CD4-positive, alpha-beta T cell treated with Interleukin-10 for 1 hour (primary cell): ENCODE data around the gene KLF13.
A peak's percentile ranks its signal among the peaks of the same experiment; 100 is the strongest.

Experiments used
- DNase-seq: peaks from one replicate; pipeline ENCODE4 v3.0.0-alpha.2; 2020

KLF13 gene

GRCh38 chr15:31317421-31318327 lies 9.0 kb upstream of the KLF13 start:
- no peak for DNase-seq

- no peak for DNase-seq
These were observed 8.2 kb upstream of the KLF13 start for GRCh38 chr15:31318429-31318828.

DNA sequence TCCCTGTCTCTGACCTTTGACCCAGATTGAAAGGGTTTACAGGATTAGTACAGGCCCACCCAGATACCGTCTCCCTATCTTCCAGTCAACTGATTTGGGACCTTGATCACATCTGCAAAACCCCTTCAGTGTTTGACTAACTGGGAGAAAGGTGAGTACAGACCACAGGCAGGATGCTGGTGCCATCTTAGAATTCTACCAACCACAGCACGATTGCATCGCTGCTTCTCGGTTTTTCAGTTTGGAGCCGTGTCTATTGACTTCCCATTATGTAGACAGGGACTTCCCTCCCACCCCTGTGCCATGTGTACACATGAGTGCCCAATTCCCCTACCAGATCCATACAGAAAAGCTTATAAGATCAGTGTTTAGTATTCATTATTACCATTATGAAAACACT lies 6.6 kb upstream of the KLF13 start:
- no peak for DNase-seq

DNA sequence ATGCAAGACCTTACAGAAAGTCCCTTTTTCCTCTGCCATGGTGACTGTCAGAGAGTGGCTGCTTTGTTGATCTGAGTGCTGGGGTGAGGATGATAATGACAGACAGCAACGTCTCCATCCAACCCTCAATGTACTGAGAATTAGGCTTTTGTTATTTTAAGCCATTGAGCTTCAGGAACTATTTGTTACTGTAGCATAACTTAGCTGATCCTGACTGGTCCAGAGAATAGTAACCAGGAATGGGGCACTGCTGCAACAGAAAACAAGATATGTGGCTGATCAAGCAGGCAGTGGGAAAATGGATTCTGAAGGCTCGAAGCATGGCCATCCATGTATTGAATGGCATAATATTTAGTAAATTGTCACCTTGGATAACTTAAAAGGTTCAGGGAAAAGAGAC lies 5.2 kb upstream of the KLF13 start:
- DNase-seq: no peak

- no peak for DNase-seq
These were observed 4.1 kb upstream of the KLF13 start for GRCh38 chr15:31322504-31322903.

DNA sequence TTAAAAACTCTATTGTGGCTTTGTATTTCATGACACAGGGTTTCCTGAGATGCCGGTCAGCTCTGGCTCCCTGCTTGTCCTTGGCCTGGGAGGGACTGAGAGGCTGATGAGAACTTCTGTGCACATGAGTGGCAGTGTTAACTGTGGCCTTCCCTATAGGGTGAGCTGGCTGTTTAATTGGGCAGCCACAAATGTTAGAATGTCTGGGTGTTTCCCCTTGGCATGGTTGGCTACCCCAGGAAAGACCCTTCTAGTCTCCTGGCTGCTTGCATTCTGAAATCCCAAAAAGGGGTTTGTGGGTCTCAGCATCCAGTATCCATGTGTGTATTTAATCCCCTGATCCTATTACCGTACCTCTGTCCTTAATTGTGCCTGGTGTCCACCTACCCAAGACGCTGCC lies 3.0 kb upstream of the KLF13 start:
- no peak for DNase-seq

GRCh38 chr15:31324186-31324585 lies 2.4 kb upstream of the KLF13 start:
- no peak for DNase-seq

DNA sequence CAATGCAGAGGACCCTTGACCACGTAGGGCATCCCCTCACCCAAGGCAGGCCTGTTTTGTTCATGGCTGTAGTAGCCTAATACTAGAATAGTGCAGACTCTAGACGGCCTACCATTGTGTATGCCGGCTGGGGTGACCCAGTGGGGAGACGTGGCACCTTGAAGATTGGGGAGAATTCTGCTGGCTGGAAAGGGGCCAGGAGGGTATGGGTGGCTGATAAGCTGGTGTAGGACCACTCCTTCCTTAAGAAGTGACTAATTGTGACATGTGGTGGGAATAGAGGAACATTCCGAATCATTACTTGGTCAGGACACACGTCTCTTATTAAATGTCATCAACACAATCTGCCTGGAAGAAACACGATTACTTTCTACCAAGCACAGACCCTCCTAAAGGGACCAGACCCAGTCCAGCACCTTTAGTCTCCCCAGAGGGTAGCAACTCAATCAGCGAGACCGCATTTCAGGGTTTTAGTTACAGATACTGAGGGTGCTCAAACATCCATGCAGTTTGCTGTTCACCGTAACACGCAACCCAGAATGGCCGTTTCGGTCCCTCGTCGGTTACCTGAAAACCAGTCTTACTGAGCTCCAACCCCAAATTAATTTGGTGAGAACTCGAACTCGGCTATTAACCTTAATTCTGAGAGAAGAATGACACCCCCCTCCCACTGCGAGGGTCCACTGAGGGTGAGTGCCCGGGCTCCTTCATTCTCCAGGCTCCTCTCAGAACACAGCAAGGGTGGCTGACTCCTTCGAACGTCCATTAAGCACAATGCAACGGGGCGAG lies 1.6 kb upstream of the KLF13 start:
- no peak for DNase-seq

DNA sequence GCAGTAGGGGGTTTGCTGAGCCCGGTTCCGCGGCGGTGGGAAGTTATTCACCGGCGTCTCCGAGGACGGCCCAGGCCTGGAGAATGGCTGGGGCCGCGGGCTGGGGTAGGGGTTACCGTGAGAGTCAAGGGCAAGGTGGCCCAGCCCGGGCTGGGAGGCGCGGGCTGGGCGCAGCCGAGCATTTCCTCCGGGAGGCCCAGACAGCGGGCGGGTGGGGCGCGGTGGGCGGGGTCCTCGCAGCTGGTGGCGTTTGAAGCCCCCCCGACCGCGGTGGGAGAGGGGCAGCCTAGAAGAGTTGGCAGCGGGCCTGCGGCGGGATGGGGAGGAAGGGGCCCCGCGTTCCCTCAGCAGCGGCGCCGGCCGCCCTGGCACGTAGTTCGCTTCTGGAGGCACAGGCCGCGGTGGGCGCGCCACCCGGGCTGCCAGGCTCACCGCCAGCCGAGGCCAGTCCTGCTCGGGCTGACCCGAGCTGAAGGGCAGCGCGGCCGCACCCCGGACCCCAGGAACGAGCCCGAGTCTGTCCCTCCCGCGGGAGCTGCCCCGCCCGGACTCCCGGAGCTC lies 960 bp upstream of the KLF13 start:
- peak; percentile 63 for DNase-seq

GRCh38 chr15:31326875-31327668 lies 437 bp downstream of the KLF13 start:
- DNase-seq: peak; percentile 81

- DNase-seq: peak; percentile 85
These were observed 1.2 kb downstream of the KLF13 start for GRCh38 chr15:31327669-31328427.

- peak; percentile 74 for DNase-seq
These were observed 1.9 kb downstream of the KLF13 start for GRCh38 chr15:31328428-31328968.

- no peak for DNase-seq
These were observed 2.5 kb downstream of the KLF13 start for GRCh38 chr15:31328969-31329639.

DNA sequence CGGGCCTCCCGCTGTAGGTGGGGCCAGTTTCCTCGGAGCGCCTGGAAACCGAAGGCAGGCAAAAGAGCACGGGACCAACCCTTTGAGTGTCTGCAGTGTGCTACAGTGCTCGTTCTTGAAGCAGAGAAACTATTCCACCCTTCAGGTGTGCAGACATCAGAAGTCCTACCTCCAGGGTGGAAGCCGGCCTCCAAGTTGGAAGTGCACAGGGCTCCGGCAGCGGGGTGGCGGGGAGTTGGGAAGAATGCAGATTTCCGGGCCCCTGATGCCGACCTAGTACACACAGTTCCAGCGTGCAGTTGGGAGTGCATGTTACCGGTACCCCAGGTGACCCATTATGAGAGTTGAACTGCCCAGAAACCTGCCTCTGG lies 3.0 kb downstream of the KLF13 start:
- no peak for DNase-seq

DNA sequence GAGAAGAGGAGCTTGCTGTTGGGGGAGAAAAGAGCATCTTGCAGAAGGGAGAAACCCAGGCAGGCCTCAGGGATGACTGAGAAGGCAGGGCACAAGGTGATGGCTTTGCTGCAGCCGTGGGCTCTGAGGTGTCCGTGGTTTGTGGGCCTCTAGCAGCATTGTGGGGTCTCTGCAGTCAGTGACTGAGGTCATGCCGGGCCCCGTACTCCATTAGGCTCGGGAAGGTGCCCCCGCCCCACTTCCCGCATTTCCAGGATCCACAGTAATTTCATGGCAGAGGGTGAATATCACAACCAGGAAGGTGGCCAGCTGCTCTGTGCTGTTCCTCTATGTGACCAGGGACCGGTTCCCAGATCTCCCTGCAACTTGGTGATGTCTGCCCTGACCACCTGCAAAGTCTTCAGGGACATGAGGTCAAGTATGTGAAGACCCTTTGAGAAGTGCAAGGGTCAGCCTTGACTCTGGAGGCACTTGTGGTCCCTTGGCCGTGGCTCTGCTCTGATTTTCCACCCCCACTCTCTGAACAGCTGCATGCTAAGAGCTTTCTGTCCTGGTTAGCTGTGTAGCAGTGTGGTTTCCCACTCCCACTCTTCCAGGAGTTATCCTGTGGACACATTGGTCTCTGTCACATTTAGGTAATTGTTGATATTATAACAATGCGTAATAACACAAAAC lies 3.6 kb downstream of the KLF13 start:
- DNase-seq: no peak

DNA sequence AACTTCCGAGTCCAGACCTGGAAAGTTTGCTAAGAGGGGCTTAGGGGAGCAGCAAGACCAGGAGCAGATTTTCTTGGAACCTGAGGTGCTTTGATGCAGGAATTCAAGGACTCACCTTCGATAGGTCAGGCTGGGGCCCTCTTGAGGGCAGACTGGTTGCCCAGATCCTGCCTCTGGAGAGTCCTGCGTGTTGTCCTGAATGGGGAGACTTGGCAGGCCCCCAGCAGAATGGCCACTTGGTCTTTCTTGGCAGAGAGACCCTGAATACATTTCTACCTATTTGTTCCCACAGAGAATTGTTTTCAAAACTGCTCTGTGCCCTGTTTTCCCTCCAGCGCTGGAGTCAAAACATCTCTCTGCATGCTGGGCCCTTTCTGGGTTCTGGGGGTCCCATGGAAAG lies 4.2 kb downstream of the KLF13 start:
- no peak for DNase-seq

DNA sequence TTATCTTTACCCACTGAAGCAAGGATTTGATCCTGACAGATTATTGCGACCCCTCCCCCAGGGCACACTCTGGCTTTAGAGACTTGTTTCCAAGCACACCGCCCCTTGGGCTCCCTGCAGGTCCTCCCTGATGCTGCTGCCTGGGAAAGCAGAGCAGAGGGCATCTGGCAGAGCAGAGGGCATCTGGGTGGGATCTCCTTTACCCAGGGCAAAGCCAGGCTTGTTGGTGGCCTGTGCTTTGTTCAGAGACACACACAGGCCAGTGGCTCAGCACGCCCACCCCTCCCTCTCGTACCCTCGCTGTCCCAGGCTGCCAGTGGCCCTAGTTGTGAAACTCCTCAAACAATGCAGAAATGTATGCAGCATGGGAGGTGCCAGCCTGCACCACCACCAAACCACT lies 4.8 kb downstream of the KLF13 start:
- no peak for DNase-seq

GRCh38 chr15:31332020-31332680 lies 5.5 kb downstream of the KLF13 start:
- no peak for DNase-seq

- no peak for DNase-seq
These were observed 6.0 kb downstream of the KLF13 start for GRCh38 chr15:31332681-31333071.

- no peak for DNase-seq
These were observed 6.5 kb downstream of the KLF13 start for GRCh38 chr15:31333119-31333518.
